ENCODE data around the gene MAP7D3.

GRCh38 chrX:136199365-136199764, 51.8 kb downstream of the MAP7D3 start:
- no peak for TF ChIP-seq EZH2 (IDR thresholded peaks at IDR 0.05; ENCODE audit: low read depth)
- TF ChIP-seq, protein P1, sequence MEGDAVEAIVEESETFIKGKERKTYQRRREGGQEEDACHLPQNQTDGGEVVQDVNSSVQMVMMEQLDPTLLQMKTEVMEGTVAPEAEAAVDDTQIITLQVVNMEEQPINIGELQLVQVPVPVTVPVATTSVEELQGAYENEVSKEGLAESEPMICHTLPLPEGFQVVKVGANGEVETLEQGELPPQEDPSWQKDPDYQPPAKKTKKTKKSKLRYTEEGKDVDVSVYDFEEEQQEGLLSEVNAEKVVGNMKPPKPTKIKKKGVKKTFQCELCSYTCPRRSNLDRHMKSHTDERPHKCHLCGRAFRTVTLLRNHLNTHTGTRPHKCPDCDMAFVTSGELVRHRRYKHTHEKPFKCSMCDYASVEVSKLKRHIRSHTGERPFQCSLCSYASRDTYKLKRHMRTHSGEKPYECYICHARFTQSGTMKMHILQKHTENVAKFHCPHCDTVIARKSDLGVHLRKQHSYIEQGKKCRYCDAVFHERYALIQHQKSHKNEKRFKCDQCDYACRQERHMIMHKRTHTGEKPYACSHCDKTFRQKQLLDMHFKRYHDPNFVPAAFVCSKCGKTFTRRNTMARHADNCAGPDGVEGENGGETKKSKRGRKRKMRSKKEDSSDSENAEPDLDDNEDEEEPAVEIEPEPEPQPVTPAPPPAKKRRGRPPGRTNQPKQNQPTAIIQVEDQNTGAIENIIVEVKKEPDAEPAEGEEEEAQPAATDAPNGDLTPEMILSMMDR (conservative IDR thresholded peaks at IDR 0.05): no peak
